OCI-LY7 (cell line): ENCODE data around the gene CFAP100. TPM values are rescaled to one million over a fixed set of nuclear protein-coding genes. Genes with fewer than 3 reads are reported as not detected.

Experiments
- BruUV-seq: library from RNA; stranded (reverse); fragments of 400-500 nt; replicated peaks from 2 replicates; lab custom pipeline; 2021; lab: Mats Ljungman, UMichigan
- CTCF ChIA-PET: fragments of 300-600 bp; sonication (Branson Sonifier 250); formaldehyde crosslinking; loops from one replicate; lab custom pipeline; 2022; ENCODE audit warnings: antibody characterized with exemption; ENCODE audit not compliant: unreplicated experiment; lab: Charles Lee
- POLR2A ChIA-PET: fragments of 300-600 bp; sonication (Branson Sonifier 250); formaldehyde crosslinking; loops from one replicate; lab custom pipeline; 2022; ENCODE audit warnings: antibody characterized with exemption; lab: Charles Lee
- DNase-seq: peaks from one replicate; pipeline ENCODE4 v3.0.0-alpha.2; 2015; ENCODE audit warnings: low spot score
- H2AFZ ChIP-seq: fragments of 200-600 bp; sonication (generic), shearing (Covaris generic); 2 replicates; pipeline ENCODE4 v1.6.1; 2014; ENCODE audit warnings: mild to moderate bottlenecking, antibody characterized with exemption, low read length, moderate library complexity
- H3K27ac ChIP-seq: fragments of 200-600 bp; sonication (generic); 2 replicates; pipeline ENCODE4 v1.5.1; 2014; ENCODE audit warnings: mixed run types, low read depth, mild to moderate bottlenecking, moderate library complexity, low read length, inconsistent platforms; ENCODE audit not compliant: poor library complexity, severe bottlenecking
- H3K36me3 ChIP-seq: fragments of 200-600 bp; sonication (generic); 2 replicates; pipeline ENCODE4 v1.6.1; 2014; ENCODE audit warnings: mild to moderate bottlenecking, antibody characterized with exemption, low read length, moderate library complexity, mixed read lengths; ENCODE audit not compliant: insufficient read depth
- H3K4me1 ChIP-seq: fragments of 200-600 bp; sonication (generic); 2 replicates; pipeline ENCODE4 v1.5.1; 2014; ENCODE audit warnings: mild to moderate bottlenecking, low read length; ENCODE audit not compliant: insufficient read depth, poor library complexity, severe bottlenecking
- H3K4me2 ChIP-seq: fragments of 200-600 bp; sonication (generic); 2 replicates; pipeline ENCODE4 v1.6.1; 2014; ENCODE audit warnings: mild to moderate bottlenecking, low read length
- H3K4me3 ChIP-seq: fragments of 200-600 bp; sonication (generic); 2 replicates; pipeline ENCODE4 v1.5.1; 2014; ENCODE audit warnings: mild to moderate bottlenecking, low read depth, low read length; ENCODE audit not compliant: poor library complexity, severe bottlenecking
- H3K79me2 ChIP-seq: fragments of 200-600 bp; sonication (generic); 2 replicates; pipeline ENCODE4 v1.6.1; 2016; ENCODE audit warnings: low read depth, mild to moderate bottlenecking, low read length, moderate library complexity, mixed read lengths; ENCODE audit not compliant: insufficient read depth
- H3K9me2 ChIP-seq: fragments of 200-600 bp; sonication (generic); 2 replicates; pipeline ENCODE4 v1.6.1; 2016; ENCODE audit warnings: mild to moderate bottlenecking, low read length, mixed read lengths; ENCODE audit not compliant: insufficient read depth
- H3K9me3 ChIP-seq: fragments of 200-600 bp; sonication (generic); 2 replicates; pipeline ENCODE4 v1.6.1; 2014; ENCODE audit warnings: mild to moderate bottlenecking, mixed run types, low read length, mixed read lengths
- H4K20me1 ChIP-seq: fragments of 200-600 bp; sonication (generic); 2 replicates; pipeline ENCODE4 v1.6.1; 2014; ENCODE audit warnings: mild to moderate bottlenecking, antibody characterized with exemption, low read length, moderate library complexity, mixed read lengths; ENCODE audit not compliant: insufficient read depth
- EZH2phosphoT487 ChIP-seq: fragments of 200-600 bp; sonication (generic); IDR thresholded peaks from 2 replicates; pipeline ENCODE4 v1.6.1; 2018; ENCODE audit warnings: low read depth, borderline replicate concordance, mild to moderate bottlenecking, mixed run types, antibody characterized with exemption, low read length, moderate library complexity, mixed read lengths
- intact Hi-C: fragments of 100-400 bp; cut with micrococcal nuclease; formaldehyde crosslinking; loops from one replicate; pipeline ENCODE4 v1.10.0; 2022; ENCODE audit not compliant: unreplicated experiment
- total RNA-seq, 2 experiments: library from RNA; depleted of rRNA in 1 of 2; stranded (reverse); fragments of >200 nt in 1 of 2; shearing (Covaris generic) in 1 of 2; gene quantifications; 2 replicates each; pipeline ENCODE4 v1.2.3, GENCODE V29; 2014 to 2022
- TF ChIP-seq, protein P1 (sequence below): fragments of 200-600 bp; sonication (generic); conservative IDR thresholded peaks from 2 replicates; pipeline ENCODE4 v1.5.1; 2014; ENCODE audit warnings: mild to moderate bottlenecking, antibody characterized with exemption, low read length, moderate library complexity, mixed read lengths

The CFAP100 gene
- total RNA-seq, 2 experiments from 2014 or later = not detected

DNA sequence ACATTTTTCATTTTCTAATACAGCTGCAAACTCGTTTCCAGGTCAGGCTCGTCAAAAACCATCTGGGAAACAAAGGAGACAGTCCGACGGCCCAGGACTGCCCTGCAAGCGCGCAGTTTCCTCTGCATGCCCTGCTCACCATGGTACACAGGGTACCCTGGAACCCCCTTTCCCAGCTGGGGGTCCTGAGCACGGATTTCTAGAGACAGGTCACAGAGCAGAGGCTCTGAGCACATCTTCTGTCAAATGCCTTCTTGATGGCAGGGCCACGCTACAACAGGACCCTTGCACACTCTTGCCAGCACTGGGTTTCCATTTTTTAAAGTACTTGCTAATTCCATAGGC lies 72.9 kb downstream of the CFAP100 start:
- ChIA-PET CTCF (no interaction called here), POLR2A (no interaction called here)
- intact Hi-C loops = no loop called here
- Histone ChIP-seq H2AFZ (no peak overlapping the region), H3K9me2 (no peaks in the 10 kb centered on the region), H3K36me3 (peaks cover 95% of the 10 kb centered on the region), H4K20me1 (no peaks in the 10 kb centered on the region), H3K4me2 (no peak overlapping the region), H3K27ac (no peak overlapping the region), H3K4me3 (no peak overlapping the region), H3K4me1 (peaks cover 8% of the 10 kb centered on the region), H3K79me2 (peaks cover 7% of the 10 kb centered on the region; the same call in 1 of the 2 replicates), H3K9me3 (no peaks in the 10 kb centered on the region)
- BruUV-seq = no TSS peak
- DNase-seq = no peak
- TF ChIP-seq, protein P1, sequence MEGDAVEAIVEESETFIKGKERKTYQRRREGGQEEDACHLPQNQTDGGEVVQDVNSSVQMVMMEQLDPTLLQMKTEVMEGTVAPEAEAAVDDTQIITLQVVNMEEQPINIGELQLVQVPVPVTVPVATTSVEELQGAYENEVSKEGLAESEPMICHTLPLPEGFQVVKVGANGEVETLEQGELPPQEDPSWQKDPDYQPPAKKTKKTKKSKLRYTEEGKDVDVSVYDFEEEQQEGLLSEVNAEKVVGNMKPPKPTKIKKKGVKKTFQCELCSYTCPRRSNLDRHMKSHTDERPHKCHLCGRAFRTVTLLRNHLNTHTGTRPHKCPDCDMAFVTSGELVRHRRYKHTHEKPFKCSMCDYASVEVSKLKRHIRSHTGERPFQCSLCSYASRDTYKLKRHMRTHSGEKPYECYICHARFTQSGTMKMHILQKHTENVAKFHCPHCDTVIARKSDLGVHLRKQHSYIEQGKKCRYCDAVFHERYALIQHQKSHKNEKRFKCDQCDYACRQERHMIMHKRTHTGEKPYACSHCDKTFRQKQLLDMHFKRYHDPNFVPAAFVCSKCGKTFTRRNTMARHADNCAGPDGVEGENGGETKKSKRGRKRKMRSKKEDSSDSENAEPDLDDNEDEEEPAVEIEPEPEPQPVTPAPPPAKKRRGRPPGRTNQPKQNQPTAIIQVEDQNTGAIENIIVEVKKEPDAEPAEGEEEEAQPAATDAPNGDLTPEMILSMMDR = no peak
- no peak for TF ChIP-seq EZH2phosphoT487

DNA sequence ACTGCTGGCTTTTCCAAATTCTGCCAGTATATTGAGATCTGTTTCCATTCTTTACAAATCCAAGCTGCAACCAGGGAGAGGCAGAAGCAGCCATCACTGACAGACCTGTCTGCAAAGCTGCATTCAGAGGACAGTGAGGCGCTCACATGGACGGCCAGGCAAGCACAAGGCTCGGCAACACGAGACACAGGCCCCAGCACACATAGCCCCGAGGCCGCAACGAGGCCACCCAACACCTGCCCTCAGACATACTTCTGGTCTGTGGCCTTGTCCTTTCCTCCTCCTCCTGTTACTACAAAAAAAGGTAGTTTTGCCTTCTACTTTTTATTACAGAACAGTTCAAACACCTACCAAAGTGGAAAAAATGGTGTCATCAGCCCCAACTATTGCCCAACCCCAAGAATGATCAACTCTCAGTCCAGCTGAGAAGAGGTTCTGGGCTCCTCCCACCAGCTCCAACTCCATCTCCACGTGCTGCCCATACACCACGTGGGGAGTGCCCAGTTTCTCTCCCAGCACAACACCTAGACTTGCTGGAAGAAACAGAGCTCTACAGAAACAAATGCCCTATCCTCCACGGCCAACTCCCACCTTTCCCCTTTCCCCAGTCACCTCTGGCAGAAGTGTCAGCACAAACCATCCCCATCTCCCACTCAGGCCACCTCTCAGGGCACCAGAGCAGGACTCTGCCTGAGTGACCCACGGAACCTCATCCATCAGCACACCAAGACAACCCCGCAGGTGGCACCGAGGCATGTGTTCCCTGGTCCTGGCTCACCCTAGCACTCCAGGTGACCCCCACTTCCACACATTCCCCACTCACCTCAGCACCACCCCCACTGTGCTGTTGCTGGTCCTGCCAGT lies 73.6 kb downstream of the CFAP100 start:
- Histone ChIP-seq H3K9me3 (no peaks in the 10 kb centered on the region), H3K27ac (no peak overlapping the region), H4K20me1 (peaks cover 6% of the 10 kb centered on the region; the same call in 1 of the 2 replicates), H3K4me2 (no peak overlapping the region), H3K9me2 (no peaks in the 10 kb centered on the region), H3K4me3 (no peak overlapping the region), H2AFZ (no peak overlapping the region), H3K4me1 (peaks cover 14% of the 10 kb centered on the region), H3K79me2 (peaks cover 14% of the 10 kb centered on the region; the same call in 1 of the 2 replicates), H3K36me3 (peaks cover 91% of the 10 kb centered on the region)
- TF ChIP-seq, protein P1 = no peak
- no peak for TF ChIP-seq EZH2phosphoT487
- ChIA-PET CTCF (no interaction called here), POLR2A (no interaction called here)
- intact Hi-C loops = no loop called here
- DNase-seq = no peak
- no TSS peak for BruUV-seq

DNA sequence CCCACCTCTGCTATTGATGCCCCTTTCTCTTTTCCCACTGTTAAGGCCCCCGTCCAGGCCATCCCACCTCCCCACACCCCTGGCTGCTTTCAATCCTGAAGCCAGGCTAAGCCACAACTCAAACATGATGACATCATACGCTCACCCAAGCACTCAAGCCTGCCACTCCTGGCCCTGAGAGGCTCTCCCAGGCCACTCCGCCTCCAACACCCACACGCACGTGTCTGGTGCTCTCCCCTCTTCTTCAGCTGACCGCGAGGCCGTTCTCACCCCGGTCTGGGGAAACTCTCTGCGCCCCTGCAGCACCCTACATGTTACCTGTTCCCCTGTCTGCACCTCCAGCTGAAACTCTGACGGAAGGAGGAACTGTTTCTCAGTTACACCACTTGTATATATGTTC lies 74.8 kb downstream of the CFAP100 start:
- Histone ChIP-seq H4K20me1 (peaks cover 12% of the 10 kb centered on the region; the same call in 1 of the 2 replicates), H3K79me2 (peaks cover 24% of the 10 kb centered on the region), H3K9me2 (no peaks in the 10 kb centered on the region), H2AFZ (no peak overlapping the region), H3K27ac (no peak overlapping the region), H3K9me3 (no peaks in the 10 kb centered on the region), H3K4me2 (no peak overlapping the region), H3K4me1 (peaks cover 26% of the 10 kb centered on the region), H3K4me3 (no peak overlapping the region), H3K36me3 (peaks cover 85% of the 10 kb centered on the region)
- TF ChIP-seq EZH2phosphoT487 = no peak
- TF ChIP-seq, protein P1 = no peak
- BruUV-seq = no TSS peak
- CTCF ChIA-PET = no interaction called here
- DNase-seq = no peak
- intact Hi-C loops = no loop called here
- POLR2A ChIA-PET = interaction anchor here (0.6 kb wide), 1 partner anchor 162 kb away, joined by 4 read pairs; no protein-coding TSS in a partner anchor
